HepG2 (cell line): ENCODE data around the gene GADD45GIP1. TPM values are rescaled to one million over a fixed set of nuclear protein-coding genes. Genes with fewer than 3 reads are reported as not detected.

Experiments
- KLF9 ChIP-seq: IDR thresholded peaks from 2 replicates; pipeline ENCODE4 v1.6.1; 2016; ENCODE audit warnings: low read depth
- MAZ ChIP-seq, 2 experiments: sonication (generic) in 1 of 2; formaldehyde crosslinking in 1 of 2; IDR thresholded peaks; 2 replicates each; pipeline versions ENCODE4 v1.5.0 to v1.6.1; 2012 to 2020; ENCODE audit warnings: low read depth in 2 of 2, mild to moderate bottlenecking in 2 of 2, borderline replicate concordance in 1 of 2, improper control_type of control experiment in 1 of 2, low read length in 1 of 2, missing genetic modification reagents in 1 of 2, moderate library complexity in 1 of 2
- MBNL3 ChIP-seq: fragments of 250-450 bp; sonication (Bioruptor Pico); conservative IDR thresholded peaks from 2 replicates; pipeline ENCODE4 v1.8.0; 2022; ENCODE audit warnings: mild to moderate bottlenecking, inconsistent platforms
- NFKBIZ ChIP-seq: IDR thresholded peaks from 2 replicates; pipeline ENCODE4 v1.6.1; 2018; ENCODE audit warnings: missing genetic modification reagents, missing compliant biosample characterization
- SMAD3 ChIP-seq: sonication (generic); formaldehyde crosslinking; IDR thresholded peaks from 2 replicates; pipeline ENCODE4 v1.4.0; 2020; ENCODE audit warnings: missing genetic modification reagents
- ZFP1 ChIP-seq: IDR thresholded peaks from 2 replicates; pipeline ENCODE4 v1.6.1; 2016
- ZNF263 ChIP-seq: sonication (generic); formaldehyde crosslinking; IDR thresholded peaks from 2 replicates; pipeline ENCODE4 v1.4.0; 2020; ENCODE audit warnings: missing genetic modification reagents
- ZNF431 ChIP-seq: sonication (generic); formaldehyde crosslinking; IDR thresholded peaks from 2 replicates; pipeline ENCODE4 v1.9.0; 2022; ENCODE audit warnings: missing genetic modification reagents, low read depth, mild to moderate bottlenecking, borderline replicate concordance
- ZNF44 ChIP-seq: sonication (generic); formaldehyde crosslinking; IDR thresholded peaks from 2 replicates; pipeline ENCODE4 v1.5.1; 2020; ENCODE audit warnings: mild to moderate bottlenecking, missing genetic modification reagents
- ZNF75D ChIP-seq: sonication (generic); formaldehyde crosslinking; IDR thresholded peaks from 2 replicates; pipeline ENCODE4 v1.8.1; 2023; ENCODE audit warnings: missing genetic modification reagents, mild to moderate bottlenecking, borderline replicate concordance
- polyA plus RNA-seq, 8 experiments: library from polyadenylated mRNA; depleted of rRNA in 3 of 8; stranded (reverse) in 7 of 8; unstranded in 1 of 8; fragments of >200 nt; fragmentation: Illumina TruSeq in 4 of 8; extraction: Trizol in 4 of 8; gene quantifications; 2 replicates each; pipeline versions ENCODE4 v1.2.1 to v1.2.3, GENCODE V29; 2011 to 2016; ENCODE audit warnings: low read depth in 4 of 8, missing spikeins in 1 of 8, mixed read lengths in 1 of 8; ENCODE audit not compliant: insufficient read depth in 1 of 8
- total RNA-seq, 5 experiments: library from RNA; depleted of rRNA; stranded (reverse); fragments of >200 nt; fragmentation: Illumina TruSeq; extraction: Trizol; gene quantifications; 2 replicates each; pipeline ENCODE4 v1.2.3, GENCODE V29; 2016; ENCODE audit warnings: low read depth in 1 of 5
- TF ChIP-seq, protein P1 (sequence below), 2 experiments: fragments of 450-650 bp in 1 of 2; sonication (generic) in 1 of 2; formaldehyde crosslinking; IDR thresholded peaks; 2 replicates each; pipeline versions ENCODE4 v1.5.0 to v1.8.0; 2020 to 2022; ENCODE audit warnings: mild to moderate bottlenecking in 1 of 2, missing genetic modification reagents in 1 of 2
- TF ChIP-seq, protein P2 (sequence below): sonication (generic); formaldehyde crosslinking; IDR thresholded peaks from 2 replicates; pipeline ENCODE4 v1.4.0; 2020; ENCODE audit warnings: mild to moderate bottlenecking, missing genetic modification reagents
- TF ChIP-seq, protein P3 (sequence below): IDR thresholded peaks from 2 replicates; pipeline ENCODE4 v1.6.1; 2016; ENCODE audit warnings: mild to moderate bottlenecking, missing biosample characterization, missing genetic modification reagents
- TF ChIP-seq, protein P4 (sequence below): sonication (generic); formaldehyde crosslinking; IDR thresholded peaks from 2 replicates; pipeline ENCODE4 v1.5.0; 2020; ENCODE audit warnings: missing genetic modification reagents
- TF ChIP-seq, protein P5 (sequence below): sonication (generic); formaldehyde crosslinking; IDR thresholded peaks from 2 replicates; pipeline ENCODE4 v1.9.0; 2022; ENCODE audit warnings: missing genetic modification reagents, mild to moderate bottlenecking, borderline replicate concordance
- TF ChIP-seq, protein P6 (sequence below): sonication (generic); formaldehyde crosslinking; IDR thresholded peaks from 2 replicates; pipeline ENCODE4 v1.5.1; 2020; ENCODE audit warnings: mild to moderate bottlenecking, moderate library complexity, missing genetic modification reagents
- TF ChIP-seq, protein P7 (sequence below): sonication (generic); formaldehyde crosslinking; IDR thresholded peaks from 2 replicates; pipeline ENCODE4 v1.4.0; 2020; ENCODE audit warnings: missing genetic modification reagents

The GADD45GIP1 gene
- total and polyA plus RNA-seq, 2 of the 13 experiments (the other 11 are each of a cell fraction or from before 2014, with no cell fraction given): 24.6 to 30.7 TPM

DNA sequence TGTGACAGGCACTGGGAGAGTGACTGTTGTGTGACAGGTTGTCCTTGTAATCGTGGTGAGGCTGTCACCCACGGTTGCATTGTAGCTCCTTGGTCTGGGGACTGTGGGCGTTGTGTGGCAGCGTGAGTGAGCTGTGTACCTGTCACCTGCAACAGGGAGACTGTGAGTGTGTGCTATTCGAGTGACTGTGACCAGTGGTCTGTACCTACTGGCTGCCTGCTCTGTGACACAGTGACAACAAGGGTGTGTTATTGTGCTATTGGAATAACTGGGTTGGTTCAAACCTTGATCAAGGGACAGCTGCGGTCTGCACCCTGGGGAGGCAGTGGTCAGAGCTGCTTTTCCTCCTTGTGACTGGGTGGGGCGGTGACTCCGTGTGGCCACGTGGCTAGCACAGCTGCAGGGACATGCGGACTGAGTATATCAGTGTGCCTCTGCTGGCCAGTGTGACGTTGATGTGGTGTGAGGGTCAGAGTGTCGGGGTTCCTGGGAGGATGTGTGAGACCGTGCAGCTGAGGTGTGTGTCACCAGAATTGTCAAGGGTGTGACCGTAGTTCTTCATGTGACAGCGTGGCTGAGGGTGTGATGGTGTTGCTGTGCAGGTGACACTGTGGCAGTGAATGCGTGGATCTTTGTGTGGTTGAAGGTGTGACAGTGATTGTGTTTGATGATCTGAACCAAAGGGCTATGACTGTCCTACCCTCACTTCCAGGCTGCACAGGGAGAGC, 28.2 kb upstream of the GADD45GIP1 start (continued):
- TF ChIP-seq, protein P1, sequence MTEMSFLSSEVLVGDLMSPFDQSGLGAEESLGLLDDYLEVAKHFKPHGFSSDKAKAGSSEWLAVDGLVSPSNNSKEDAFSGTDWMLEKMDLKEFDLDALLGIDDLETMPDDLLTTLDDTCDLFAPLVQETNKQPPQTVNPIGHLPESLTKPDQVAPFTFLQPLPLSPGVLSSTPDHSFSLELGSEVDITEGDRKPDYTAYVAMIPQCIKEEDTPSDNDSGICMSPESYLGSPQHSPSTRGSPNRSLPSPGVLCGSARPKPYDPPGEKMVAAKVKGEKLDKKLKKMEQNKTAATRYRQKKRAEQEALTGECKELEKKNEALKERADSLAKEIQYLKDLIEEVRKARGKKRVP (CRISPR knock-in tag; IDR thresholded peaks at IDR 0.05): peak in 1 of 2 experiments; percentile 52; a peak in 1 of 4 replicates
- TF ChIP-seq, protein P2, sequence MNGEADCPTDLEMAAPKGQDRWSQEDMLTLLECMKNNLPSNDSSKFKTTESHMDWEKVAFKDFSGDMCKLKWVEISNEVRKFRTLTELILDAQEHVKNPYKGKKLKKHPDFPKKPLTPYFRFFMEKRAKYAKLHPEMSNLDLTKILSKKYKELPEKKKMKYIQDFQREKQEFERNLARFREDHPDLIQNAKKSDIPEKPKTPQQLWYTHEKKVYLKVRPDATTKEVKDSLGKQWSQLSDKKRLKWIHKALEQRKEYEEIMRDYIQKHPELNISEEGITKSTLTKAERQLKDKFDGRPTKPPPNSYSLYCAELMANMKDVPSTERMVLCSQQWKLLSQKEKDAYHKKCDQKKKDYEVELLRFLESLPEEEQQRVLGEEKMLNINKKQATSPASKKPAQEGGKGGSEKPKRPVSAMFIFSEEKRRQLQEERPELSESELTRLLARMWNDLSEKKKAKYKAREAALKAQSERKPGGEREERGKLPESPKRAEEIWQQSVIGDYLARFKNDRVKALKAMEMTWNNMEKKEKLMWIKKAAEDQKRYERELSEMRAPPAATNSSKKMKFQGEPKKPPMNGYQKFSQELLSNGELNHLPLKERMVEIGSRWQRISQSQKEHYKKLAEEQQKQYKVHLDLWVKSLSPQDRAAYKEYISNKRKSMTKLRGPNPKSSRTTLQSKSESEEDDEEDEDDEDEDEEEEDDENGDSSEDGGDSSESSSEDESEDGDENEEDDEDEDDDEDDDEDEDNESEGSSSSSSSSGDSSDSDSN (CRISPR knock-in tag): no peak
- TF ChIP-seq SMAD3 (CRISPR knock-in tag) (no peak), ZNF263 (no peak), ZFP1 (CRISPR knock-in tag) (no peak), ZNF75D (no peak), KLF9 (CRISPR knock-in tag) (no peak), ZNF44 (CRISPR knock-in tag) (no peak), MAZ (IDR thresholded peaks at IDR 0.05; ENCODE audit: borderline replicate concordance, low read depth, low read length) (no peak), MAZ (CRISPR knock-in tag; IDR thresholded peaks at IDR 0.05; ENCODE audit: low read depth) (no peak; the same call in 1 of the 2 replicates), ZNF431 (CRISPR knock-in tag) (no peak), MBNL3 (CRISPR knock-in tag) (no peak), NFKBIZ (CRISPR knock-in tag) (no peak)
- TF ChIP-seq, protein P3, sequence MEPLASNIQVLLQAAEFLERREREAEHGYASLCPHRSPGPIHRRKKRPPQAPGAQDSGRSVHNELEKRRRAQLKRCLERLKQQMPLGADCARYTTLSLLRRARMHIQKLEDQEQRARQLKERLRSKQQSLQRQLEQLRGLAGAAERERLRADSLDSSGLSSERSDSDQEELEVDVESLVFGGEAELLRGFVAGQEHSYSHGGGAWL (CRISPR knock-in tag): peak; percentile 66
- TF ChIP-seq, protein P4, sequence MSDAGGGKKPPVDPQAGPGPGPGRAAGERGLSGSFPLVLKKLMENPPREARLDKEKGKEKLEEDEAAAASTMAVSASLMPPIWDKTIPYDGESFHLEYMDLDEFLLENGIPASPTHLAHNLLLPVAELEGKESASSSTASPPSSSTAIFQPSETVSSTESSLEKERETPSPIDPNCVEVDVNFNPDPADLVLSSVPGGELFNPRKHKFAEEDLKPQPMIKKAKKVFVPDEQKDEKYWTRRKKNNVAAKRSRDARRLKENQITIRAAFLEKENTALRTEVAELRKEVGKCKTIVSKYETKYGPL (CRISPR knock-in tag): no peak
- TF ChIP-seq, protein P5, sequence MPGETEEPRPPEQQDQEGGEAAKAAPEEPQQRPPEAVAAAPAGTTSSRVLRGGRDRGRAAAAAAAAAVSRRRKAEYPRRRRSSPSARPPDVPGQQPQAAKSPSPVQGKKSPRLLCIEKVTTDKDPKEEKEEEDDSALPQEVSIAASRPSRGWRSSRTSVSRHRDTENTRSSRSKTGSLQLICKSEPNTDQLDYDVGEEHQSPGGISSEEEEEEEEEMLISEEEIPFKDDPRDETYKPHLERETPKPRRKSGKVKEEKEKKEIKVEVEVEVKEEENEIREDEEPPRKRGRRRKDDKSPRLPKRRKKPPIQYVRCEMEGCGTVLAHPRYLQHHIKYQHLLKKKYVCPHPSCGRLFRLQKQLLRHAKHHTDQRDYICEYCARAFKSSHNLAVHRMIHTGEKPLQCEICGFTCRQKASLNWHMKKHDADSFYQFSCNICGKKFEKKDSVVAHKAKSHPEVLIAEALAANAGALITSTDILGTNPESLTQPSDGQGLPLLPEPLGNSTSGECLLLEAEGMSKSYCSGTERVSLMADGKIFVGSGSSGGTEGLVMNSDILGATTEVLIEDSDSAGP: no peak; the same call in 1 of the 2 replicates
- TF ChIP-seq, protein P6, sequence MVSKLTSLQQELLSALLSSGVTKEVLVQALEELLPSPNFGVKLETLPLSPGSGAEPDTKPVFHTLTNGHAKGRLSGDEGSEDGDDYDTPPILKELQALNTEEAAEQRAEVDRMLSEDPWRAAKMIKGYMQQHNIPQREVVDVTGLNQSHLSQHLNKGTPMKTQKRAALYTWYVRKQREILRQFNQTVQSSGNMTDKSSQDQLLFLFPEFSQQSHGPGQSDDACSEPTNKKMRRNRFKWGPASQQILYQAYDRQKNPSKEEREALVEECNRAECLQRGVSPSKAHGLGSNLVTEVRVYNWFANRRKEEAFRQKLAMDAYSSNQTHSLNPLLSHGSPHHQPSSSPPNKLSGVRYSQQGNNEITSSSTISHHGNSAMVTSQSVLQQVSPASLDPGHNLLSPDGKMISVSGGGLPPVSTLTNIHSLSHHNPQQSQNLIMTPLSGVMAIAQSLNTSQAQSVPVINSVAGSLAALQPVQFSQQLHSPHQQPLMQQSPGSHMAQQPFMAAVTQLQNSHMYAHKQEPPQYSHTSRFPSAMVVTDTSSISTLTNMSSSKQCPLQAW (CRISPR knock-in tag): no peak; the same call in 1 of the 2 replicates
- TF ChIP-seq, protein P7, sequence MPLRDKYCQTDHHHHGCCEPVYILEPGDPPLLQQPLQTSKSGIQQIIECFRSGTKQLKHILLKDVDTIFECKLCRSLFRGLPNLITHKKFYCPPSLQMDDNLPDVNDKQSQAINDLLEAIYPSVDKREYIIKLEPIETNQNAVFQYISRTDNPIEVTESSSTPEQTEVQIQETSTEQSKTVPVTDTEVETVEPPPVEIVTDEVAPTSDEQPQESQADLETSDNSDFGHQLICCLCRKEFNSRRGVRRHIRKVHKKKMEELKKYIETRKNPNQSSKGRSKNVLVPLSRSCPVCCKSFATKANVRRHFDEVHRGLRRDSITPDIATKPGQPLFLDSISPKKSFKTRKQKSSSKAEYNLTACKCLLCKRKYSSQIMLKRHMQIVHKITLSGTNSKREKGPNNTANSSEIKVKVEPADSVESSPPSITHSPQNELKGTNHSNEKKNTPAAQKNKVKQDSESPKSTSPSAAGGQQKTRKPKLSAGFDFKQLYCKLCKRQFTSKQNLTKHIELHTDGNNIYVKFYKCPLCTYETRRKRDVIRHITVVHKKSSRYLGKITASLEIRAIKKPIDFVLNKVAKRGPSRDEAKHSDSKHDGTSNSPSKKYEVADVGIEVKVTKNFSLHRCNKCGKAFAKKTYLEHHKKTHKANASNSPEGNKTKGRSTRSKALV (CRISPR knock-in tag): no peak
